ENCODE data around the gene ASL.

DNA sequence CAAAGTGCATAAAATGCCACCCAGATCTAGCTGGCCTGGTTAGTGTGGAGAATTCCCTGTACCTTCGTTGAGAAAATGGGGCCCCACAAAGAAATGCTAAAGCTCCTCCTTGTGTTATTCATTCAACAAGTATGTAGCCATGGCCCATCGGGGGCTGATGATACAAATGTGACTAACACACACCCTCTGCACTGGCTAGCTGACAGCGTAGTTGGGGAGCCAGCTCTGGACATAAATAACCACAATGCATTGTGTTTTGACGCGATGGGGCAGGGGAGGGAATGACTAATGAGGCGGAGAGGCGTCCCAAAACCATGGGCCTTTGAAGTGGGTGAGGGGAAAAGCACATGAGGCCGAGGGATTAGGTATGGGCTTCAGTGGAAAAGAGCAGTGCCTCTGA, 28.2 kb upstream of the ASL start:
- TF ChIP-seq POLR2A (IDR thresholded peaks at IDR 0.05): no peak
- TF ChIP-seq, protein P1, sequence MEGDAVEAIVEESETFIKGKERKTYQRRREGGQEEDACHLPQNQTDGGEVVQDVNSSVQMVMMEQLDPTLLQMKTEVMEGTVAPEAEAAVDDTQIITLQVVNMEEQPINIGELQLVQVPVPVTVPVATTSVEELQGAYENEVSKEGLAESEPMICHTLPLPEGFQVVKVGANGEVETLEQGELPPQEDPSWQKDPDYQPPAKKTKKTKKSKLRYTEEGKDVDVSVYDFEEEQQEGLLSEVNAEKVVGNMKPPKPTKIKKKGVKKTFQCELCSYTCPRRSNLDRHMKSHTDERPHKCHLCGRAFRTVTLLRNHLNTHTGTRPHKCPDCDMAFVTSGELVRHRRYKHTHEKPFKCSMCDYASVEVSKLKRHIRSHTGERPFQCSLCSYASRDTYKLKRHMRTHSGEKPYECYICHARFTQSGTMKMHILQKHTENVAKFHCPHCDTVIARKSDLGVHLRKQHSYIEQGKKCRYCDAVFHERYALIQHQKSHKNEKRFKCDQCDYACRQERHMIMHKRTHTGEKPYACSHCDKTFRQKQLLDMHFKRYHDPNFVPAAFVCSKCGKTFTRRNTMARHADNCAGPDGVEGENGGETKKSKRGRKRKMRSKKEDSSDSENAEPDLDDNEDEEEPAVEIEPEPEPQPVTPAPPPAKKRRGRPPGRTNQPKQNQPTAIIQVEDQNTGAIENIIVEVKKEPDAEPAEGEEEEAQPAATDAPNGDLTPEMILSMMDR (IDR thresholded peaks at IDR 0.05): no peak

Data from adrenal gland (tissue), 5 donors.